Measurements from ENCODE around the gene CLSTN1. TPM values are rescaled to one million over a fixed set of nuclear protein-coding genes. Genes with fewer than 3 reads are reported as not detected.

CLSTN1 gene
- total and polyA plus RNA-seq, 10 of the 15 experiments (the other 5 are each of a cell fraction or from before 2014, with no cell fraction given) = 2.7 to 64.4 (median 23.2) TPM

- DNase-seq (ENCODE audit: low read depth, low spot score) (no peak), FAIRE-seq (no peak), ATAC-seq (no peak)
- SMC1A ChIA-PET (ENCODE audit: uncharacterized antibody, unreplicated experiment) = no interaction called here
- Histone ChIP-seq H3K27me3 (replicated peaks in 1 of 2; ENCODE audit: control insufficient read depth in 2 of 2, insufficient read depth in 2 of 2, low read length in 1 of 2) (no peaks in the 10 kb centered on the region), H3K4me2 (ENCODE audit: control insufficient read depth, insufficient read depth) (no peak overlapping the region), H3K79me2 (ENCODE audit: control insufficient read depth, insufficient read depth, low read length) (no peaks in the 10 kb centered on the region), H3K4me3 (no peak overlapping the region), H3K9me3 (replicated peaks; ENCODE audit: control insufficient read depth, insufficient read depth, low read length) (no peaks in the 10 kb centered on the region), H3K36me3 (ENCODE audit: control insufficient read depth in 2 of 2, insufficient read depth in 2 of 2, low read length in 1 of 2) (peaks cover 7 to 18% of the 10 kb centered on the region in 2 experiments), H4K20me1 (ENCODE audit: control insufficient read depth, insufficient read depth) (no peaks in the 10 kb centered on the region), H3K4me1 (ENCODE audit: control insufficient read depth, insufficient read depth, low read length) (no peaks in the 10 kb centered on the region), H2AFZ (ENCODE audit: control insufficient read depth, low read depth, low read length) (no peak overlapping the region), H3K27ac (ENCODE audit: control insufficient read depth, insufficient read depth) (no peak overlapping the region), H3K9ac (ENCODE audit: control insufficient read depth, insufficient read depth, low read length) (no peak overlapping the region)
- intact Hi-C loops (cut with micrococcal nuclease; ENCODE audit: unreplicated experiment) (no loop called here), in situ Hi-C loops (cut with MboI) (no loop called here)
- 99% methylated on average over 12 of the region's 12 CpGs for WGBS (ENCODE audit: insufficient coverage, insufficient replicate concordance, low lambda C conversion rate, missing lambda C conversion rate)
- TF ChIP-seq KLF5 (IDR thresholded peaks at IDR 0.05; ENCODE audit: partially characterized antibody) (no peak), ZNF207 (IDR thresholded peaks at IDR 0.05; ENCODE audit: borderline replicate concordance) (no peak), ZNF217 (IDR thresholded peaks at IDR 0.05) (no peak), ZBTB33 (IDR thresholded peaks at IDR 0.05) (no peak), SRF (IDR thresholded peaks at IDR 0.05; ENCODE audit: low read depth in 2 of 2, low read length in 2 of 2) (no peak), KAT2A (conservative IDR thresholded peaks at IDR 0.05; ENCODE audit: control insufficient read depth, low read depth, low read length) (no peak), LARP7 (IDR thresholded peaks at IDR 0.05) (no peak), ZBED1 (IDR thresholded peaks at IDR 0.05; ENCODE audit: borderline replicate concordance) (no peak), SUZ12 (IDR thresholded peaks at IDR 0.05; ENCODE audit: unreplicated experiment) (no peak), NBN (IDR thresholded peaks at IDR 0.05) (no peak), ATF3 (IDR thresholded peaks at IDR 0.05; ENCODE audit: borderline replicate concordance, extremely low read depth, low read depth, low read length) (no peak)
- CTCF ChIA-PET = no interaction called here
- POLR2A ChIA-PET = interaction anchor here (0.5 kb wide), 1 partner anchor 95 kb away, joined by 3 read pairs; no protein-coding TSS in a partner anchor
- BruUV-seq (replicated peaks) = no TSS peak
- RAD21 ChIA-PET (ENCODE audit: unreplicated experiment) = no interaction called here
Observed at GRCh38 chr1:9753121-9753531, 70.6 kb downstream of the CLSTN1 start.
